Nephron progenitor cell (in vitro differentiated cells): ENCODE results near the gene RAI1.

Experiments
- DNase-seq: peaks from one replicate; pipeline ENCODE4 v3.0.0; 2021
- H3K27ac Mint-ChIP-seq: 2 replicates; pipeline ENCODE4 v1.8.0; 2021; ENCODE audit warnings: mild to moderate bottlenecking, moderate library complexity, mixed read lengths
- H3K27me3 Mint-ChIP-seq: 2 replicates; pipeline ENCODE4 v1.8.0; 2021; ENCODE audit warnings: mild to moderate bottlenecking, low read depth, mixed read lengths; ENCODE audit not compliant: poor library complexity
- H3K36me3 Mint-ChIP-seq: 2 replicates; pipeline ENCODE4 v1.8.0; 2021; ENCODE audit warnings: low read depth, mixed read lengths
- H3K4me1 Mint-ChIP-seq: 2 replicates; pipeline ENCODE4 v1.8.0; 2021; ENCODE audit warnings: mixed read lengths
- H3K4me3 Mint-ChIP-seq: 2 replicates; pipeline ENCODE4 v1.8.0; 2021; ENCODE audit warnings: mild to moderate bottlenecking, moderate library complexity, mixed read lengths
- H3K9me3 Mint-ChIP-seq: 2 replicates; pipeline ENCODE4 v1.8.0; 2021; ENCODE audit warnings: mild to moderate bottlenecking, moderate library complexity, mixed read lengths
- CTCF ChIP-seq: fragments of 200-600 bp; sonication (generic); IDR thresholded peaks from 2 replicates; pipeline ENCODE4 v1.5.0; 2021; ENCODE audit warnings: antibody characterized with exemption

RAI1 gene

DNA sequence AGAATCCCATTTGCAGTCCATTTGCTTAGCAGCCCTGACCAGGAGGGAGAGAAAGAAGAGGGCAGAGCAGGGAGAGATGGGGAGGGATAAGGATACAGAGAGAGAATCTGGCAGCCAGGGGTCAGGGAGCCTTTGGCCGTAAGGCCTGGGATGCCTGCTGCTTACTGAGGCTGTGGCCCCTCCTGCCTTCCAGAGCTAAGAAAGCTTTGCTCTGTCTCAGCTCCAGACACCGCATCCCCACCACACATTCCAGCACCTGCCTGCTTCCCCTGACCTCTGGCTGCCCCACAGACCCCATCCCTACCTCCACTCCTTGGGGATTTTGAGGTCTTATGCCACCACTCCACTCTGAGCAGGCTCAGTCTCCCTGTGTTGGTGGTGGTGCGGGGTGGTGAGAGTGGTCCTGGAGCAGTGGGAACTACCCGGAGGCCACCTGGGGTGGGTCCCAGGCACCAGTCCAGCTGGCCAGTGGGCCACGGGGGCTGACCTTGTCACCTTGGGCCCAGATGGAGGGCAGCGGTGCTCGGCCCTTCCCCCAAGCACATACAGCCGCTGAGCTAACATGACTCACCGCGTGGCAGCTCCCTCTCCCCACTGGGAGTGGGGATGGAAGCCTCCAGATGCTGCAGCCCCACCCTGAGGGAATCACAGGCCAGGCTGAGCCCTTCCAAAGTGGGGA is 58.3 kb downstream of the RAI1 start:
- no peak for TF ChIP-seq CTCF
- DNase-seq = no peak
- H3K4me3 Mint-ChIP-seq = no peak overlapping the region
- H3K4me1 Mint-ChIP-seq = peaks cover 72% of the 10 kb centered on the region
- H3K27me3 Mint-ChIP-seq = peaks cover 9% of the 10 kb centered on the region
- no peak overlapping the region for H3K27ac Mint-ChIP-seq
- no peaks in the 10 kb centered on the region for H3K9me3 Mint-ChIP-seq
- peaks cover 14% of the 10 kb centered on the region for H3K36me3 Mint-ChIP-seq

GRCh38 chr17:17740615-17741348 is 59.5 kb downstream of the RAI1 start:
- no peak for DNase-seq
- no peak for TF ChIP-seq CTCF
- peak overlapping the region; percentile 90 for H3K27ac Mint-ChIP-seq
- H3K4me1 Mint-ChIP-seq = peaks cover 78% of the 10 kb centered on the region
- peaks cover 8% of the 10 kb centered on the region for H3K27me3 Mint-ChIP-seq
- H3K4me3 Mint-ChIP-seq = peak overlapping the region; percentile 75
- H3K9me3 Mint-ChIP-seq = no peaks in the 10 kb centered on the region
- H3K36me3 Mint-ChIP-seq = peaks cover 18% of the 10 kb centered on the region

GRCh38 chr17:17741349-17742023 is 60.2 kb downstream of the RAI1 start:
- peak; percentile 48 for DNase-seq
- peaks cover 12% of the 10 kb centered on the region for H3K36me3 Mint-ChIP-seq
- no peaks in the 10 kb centered on the region for H3K9me3 Mint-ChIP-seq
- peak overlapping the region; percentile 95 for H3K27ac Mint-ChIP-seq
- peak overlapping the region; percentile 65 for H3K4me3 Mint-ChIP-seq
- peaks cover 6% of the 10 kb centered on the region for H3K27me3 Mint-ChIP-seq
- TF ChIP-seq CTCF = no peak
- peaks cover 71% of the 10 kb centered on the region for H3K4me1 Mint-ChIP-seq

- Mint-ChIP-seq H3K27ac (no peak overlapping the region), H3K4me3 (no peak overlapping the region)
- no peak for DNase-seq
These were observed 60.9 kb downstream of the RAI1 start for GRCh38 chr17:17742133-17742621.

GRCh38 chr17:17742688-17743390 is 61.6 kb downstream of the RAI1 start:
- DNase-seq = no peak
- TF ChIP-seq CTCF = no peak
- Mint-ChIP-seq H3K4me1 (peaks cover 69% of the 10 kb centered on the region), H3K36me3 (peaks cover 15% of the 10 kb centered on the region), H3K27me3 (peaks cover 6% of the 10 kb centered on the region), H3K4me3 (no peak overlapping the region), H3K9me3 (no peaks in the 10 kb centered on the region), H3K27ac (no peak overlapping the region)

More at GRCh38 chr17:17742133-17742621, 60.9 kb downstream of the RAI1 start:
- peaks cover 6% of the 10 kb centered on the region for H3K27me3 Mint-ChIP-seq
- H3K9me3 Mint-ChIP-seq = no peaks in the 10 kb centered on the region
- H3K4me1 Mint-ChIP-seq = peaks cover 69% of the 10 kb centered on the region
- no peak for TF ChIP-seq CTCF
- peaks cover 10% of the 10 kb centered on the region for H3K36me3 Mint-ChIP-seq
